ENCODE results near the gene CCNYL1. TPM values are rescaled to one million over a fixed set of nuclear protein-coding genes. Genes with fewer than 3 reads are reported as not detected.

The CCNYL1 gene
- polyA plus RNA-seq, 1 donor from 2014 or later = 14.7 TPM

GRCh38 chr2:207764096-207764630 is 52.7 kb downstream of the CCNYL1 start:
- H3K27ac ChIP-seq (ENCODE audit: low read length) = no peak overlapping the region

GRCh38 chr2:207765547-207765946 is 54.1 kb downstream of the CCNYL1 start:
- TF ChIP-seq RAD21 (conservative IDR thresholded peaks at IDR 0.05) (no peak), CTCF (IDR thresholded peaks at IDR 0.05; ENCODE audit: poor library complexity, severe bottlenecking) (no peak), REST (IDR thresholded peaks at IDR 0.05; ENCODE audit: borderline replicate concordance) (no peak), SMC3 (conservative IDR thresholded peaks at IDR 0.05; ENCODE audit: poor library complexity) (no peak), MXI1 (conservative IDR thresholded peaks at IDR 0.05; ENCODE audit: poor library complexity, severe bottlenecking) (no peak), POLR2AphosphoS5 (IDR thresholded peaks at IDR 0.05) (no peak)
- Histone ChIP-seq H3K9me2 (ENCODE audit: insufficient read depth, low read length) (no peaks in the 10 kb centered on the region), H3K27me3 (ENCODE audit: insufficient read depth, low read depth, low read length) (peaks cover 18% of the 10 kb centered on the region), H3K9me3 (ENCODE audit: low read length) (no peaks in the 10 kb centered on the region), H3F3A (ENCODE audit: insufficient read depth, low read length, poor library complexity, severe bottlenecking) (no peaks in the 10 kb centered on the region), H3K27ac (ENCODE audit: low read length) (no peak overlapping the region), H4K20me1 (ENCODE audit: insufficient read depth) (no peaks in the 10 kb centered on the region), H3K79me2 (replicated peaks; ENCODE audit: insufficient read depth, low read length) (peaks cover 67% of the 10 kb centered on the region), H2AFZ (ENCODE audit: low read depth, low read length) (no peak overlapping the region), H3K36me3 (ENCODE audit: insufficient read depth, low read length) (no peaks in the 10 kb centered on the region), H3K4me3 (ENCODE audit: low read length) (peak overlapping the region; percentile 29), H3K9ac (ENCODE audit: low read length) (no peak overlapping the region), H3K4me2 (ENCODE audit: low read length) (peak overlapping the region; percentile 30)

More at GRCh38 chr2:207764096-207764630, 52.7 kb downstream of the CCNYL1 start:
- no peaks in the 10 kb centered on the region for H3K36me3 ChIP-seq (ENCODE audit: insufficient read depth, low read length)
- H3K27me3 ChIP-seq (ENCODE audit: insufficient read depth, low read depth, low read length) = peaks cover 16% of the 10 kb centered on the region
- no peak overlapping the region for H3K9ac ChIP-seq (ENCODE audit: low read length)
- peak overlapping the region; percentile 3 for H3K4me3 ChIP-seq (ENCODE audit: low read length)
- no peak overlapping the region for H3K4me2 ChIP-seq (ENCODE audit: low read length)
- H3F3A ChIP-seq (ENCODE audit: insufficient read depth, low read length, poor library complexity, severe bottlenecking) = no peaks in the 10 kb centered on the region
- TF ChIP-seq MXI1 (conservative IDR thresholded peaks at IDR 0.05; ENCODE audit: poor library complexity, severe bottlenecking) = no peak
- no peak for TF ChIP-seq REST (IDR thresholded peaks at IDR 0.05; ENCODE audit: borderline replicate concordance)
- no peak for TF ChIP-seq SMC3 (conservative IDR thresholded peaks at IDR 0.05; ENCODE audit: poor library complexity)
- TF ChIP-seq EP300 (conservative IDR thresholded peaks at IDR 0.05; ENCODE audit: poor library complexity, severe bottlenecking) = no peak
- TF ChIP-seq TAF1 (IDR thresholded peaks at IDR 0.05; ENCODE audit: low read depth) = no peak
- no peak for TF ChIP-seq CTCF (IDR thresholded peaks at IDR 0.05; ENCODE audit: poor library complexity, severe bottlenecking)
- TF ChIP-seq EZH2 (IDR thresholded peaks at IDR 0.05; ENCODE audit: borderline replicate concordance, insufficient read depth, low read length, poor library complexity, severe bottlenecking) = no peak
- no peak for TF ChIP-seq POLR2AphosphoS5 (IDR thresholded peaks at IDR 0.05)
- H3K9me3 ChIP-seq (ENCODE audit: low read length) = no peaks in the 10 kb centered on the region
- H3K9me2 ChIP-seq (ENCODE audit: insufficient read depth, low read length) = no peaks in the 10 kb centered on the region
- no peak overlapping the region for H2AFZ ChIP-seq (ENCODE audit: low read depth, low read length)
- H4K20me1 ChIP-seq (ENCODE audit: insufficient read depth) = no peaks in the 10 kb centered on the region
- H3K79me2 ChIP-seq (replicated peaks; ENCODE audit: insufficient read depth, low read length) = peaks cover 71% of the 10 kb centered on the region

Measured in neural cell (in vitro differentiated cells).